HepG2 (cell line): ENCODE measurements around the gene BTBD1. TPM values are rescaled to one million over a fixed set of nuclear protein-coding genes. Genes with fewer than 3 reads are reported as not detected.

Experiments used
- ATAC-seq: fragments of 200-7000 bp; cut with Tn5 transposase; 3 replicates; pipeline ENCODE4 v1.9.1; 2020; ENCODE audit warnings: mild to moderate bottlenecking, moderate library complexity
- BruUV-seq: library from RNA; stranded (reverse); fragments of 400-500 nt; replicated peaks from 2 replicates; lab custom pipeline; 2021; lab: Mats Ljungman, UMichigan
- CTCF ChIA-PET: fragments of 300-600 bp; formaldehyde crosslinking; extraction: SDS; loops from one replicate; lab custom pipeline; 2021; ENCODE audit warnings: low total read pairs, inconsistent platforms, low intra/inter-chr PET ratio; lab: Yijun Ruan, JAX
- POLR2A ChIA-PET: fragments of 350-600 bp; sonication (Branson Sonifier 250); formaldehyde crosslinking; loops from one replicate; lab custom pipeline; 2020; ENCODE audit warnings: antibody characterized with exemption, inconsistent platforms; lab: Yijun Ruan, JAX
- DNase-seq: peaks from one replicate; pipeline ENCODE4 v3.0.0-alpha.2; 2015; ENCODE audit warnings: low spot score
- FAIRE-seq: peaks from 3 replicates; lab custom pipeline; 2011; peaks lifted over from hg19 to GRCh38; lab: Jason Lieb, UNC
- H2AFZ ChIP-seq: one replicate; pipeline ENCODE4 v1.6.1; 2011; ENCODE audit warnings: low read length, inconsistent platforms
- H3K27ac ChIP-seq: fragments of 300-600 bp; 3 replicates; pipeline ENCODE4 v1.8.0; 2011; ENCODE audit warnings: mixed run types, mild to moderate bottlenecking, mixed read lengths, low read length, inconsistent platforms; ENCODE audit not compliant: insufficient read depth; ENCODE audit errors: extremely low read length
- H3K27me3 ChIP-seq, 2 experiments: fragments of 200-600 bp in 1 of 2; 2 replicates in 1 of 2; 3 replicates in 1 of 2; pipeline versions ENCODE4 v1.6.0 to v1.8.0; 2011; ENCODE audit warnings: low read length in 2 of 2, mild to moderate bottlenecking in 2 of 2, moderate library complexity in 2 of 2, inconsistent platforms in 1 of 2; ENCODE audit not compliant: insufficient read depth in 2 of 2, control insufficient read depth in 1 of 2
- H3K36me3 ChIP-seq, 2 experiments: fragments of 200-600 bp in 1 of 2; replicated peaks in 1 of 2; 2 replicates in 1 of 2; 3 replicates in 1 of 2; pipeline versions ENCODE4 v1.5.1 to v1.8.0; 2011; ENCODE audit warnings: low read length in 2 of 2, inconsistent platforms in 1 of 2; ENCODE audit not compliant: insufficient read depth in 2 of 2, control insufficient read depth in 1 of 2
- H3K4me1 ChIP-seq: 2 replicates; pipeline ENCODE4 v1.5.1; 2012; ENCODE audit warnings: low read length, inconsistent platforms; ENCODE audit not compliant: insufficient read depth
- H3K4me2 ChIP-seq: 2 replicates; pipeline ENCODE4 v1.6.0; 2011; ENCODE audit warnings: low read depth, low read length, inconsistent platforms
- H3K4me3 ChIP-seq, 3 experiments: fragments of 200-600 bp in 1 of 3; sonication (generic), shearing (Covaris generic) in 1 of 3; replicated peaks in 1 of 3; 2 replicates each; pipeline ENCODE4 v1.5.1; 2011 to 2016; ENCODE audit warnings: low read length in 3 of 3, inconsistent platforms in 2 of 3, low read depth in 2 of 3, mild to moderate bottlenecking in 2 of 3, control low read depth in 1 of 3, mixed read lengths in 1 of 3; ENCODE audit not compliant: insufficient read depth in 1 of 3
- H3K79me2 ChIP-seq: one replicate; pipeline ENCODE4 v1.6.1; 2011; ENCODE audit warnings: low read length, inconsistent platforms; ENCODE audit not compliant: insufficient read depth
- H3K9ac ChIP-seq: 2 replicates; pipeline ENCODE4 v1.6.0; 2011; ENCODE audit warnings: mild to moderate bottlenecking, low read depth, low read length, inconsistent platforms; ENCODE audit not compliant: insufficient read depth
- H3K9me3 ChIP-seq: 2 replicates; pipeline ENCODE4 v1.5.1; 2012; ENCODE audit warnings: mild to moderate bottlenecking, low read length
- H4K20me1 ChIP-seq: 2 replicates; pipeline ENCODE4 v1.6.0; 2011; ENCODE audit warnings: inconsistent platforms, mild to moderate bottlenecking, low read length, moderate library complexity; ENCODE audit not compliant: insufficient read depth
- SAP130 ChIP-seq: IDR thresholded peaks from 2 replicates; pipeline ENCODE4 v1.6.1; 2016; ENCODE audit warnings: low read depth
- WGBS: methylation state at CpG from one replicate; pipeline ENCODE4 v1.1.6; 2017; ENCODE audit warnings: low lambda C conversion rate; 5-methylcytosine and 5-hydroxymethylcytosine counted together
- in situ Hi-C: cut with HindIII; loops from 2 replicates; pipeline ENCODE4 v1.10.0; 2017; ENCODE audit warnings: low pct_unique_long_range_greater_than_20kb; ENCODE audit not compliant: extremely low pct_ligation_motif_present
- intact Hi-C: fragments of 100-400 bp; cut with micrococcal nuclease; formaldehyde crosslinking; loops from one replicate; pipeline ENCODE4 v1.10.0; 2022; ENCODE audit not compliant: unreplicated experiment
- polyA plus RNA-seq, 8 experiments: library from polyadenylated mRNA; depleted of rRNA in 3 of 8; stranded (reverse) in 7 of 8; unstranded in 1 of 8; fragments of >200 nt; fragmentation: Illumina TruSeq in 4 of 8; extraction: Trizol in 4 of 8; gene quantifications; 2 replicates each; pipeline versions ENCODE4 v1.2.1 to v1.2.3, GENCODE V29; 2011 to 2016; ENCODE audit warnings: low read depth in 4 of 8, missing spikeins in 1 of 8, mixed read lengths in 1 of 8; ENCODE audit not compliant: insufficient read depth in 1 of 8
- total RNA-seq, 5 experiments: library from RNA; depleted of rRNA; stranded (reverse); fragments of >200 nt; fragmentation: Illumina TruSeq; extraction: Trizol; gene quantifications; 2 replicates each; pipeline ENCODE4 v1.2.3, GENCODE V29; 2016; ENCODE audit warnings: low read depth in 1 of 5
- TF ChIP-seq, protein P1 (sequence below): sonication (generic); formaldehyde crosslinking; IDR thresholded peaks from 2 replicates; pipeline ENCODE4 v1.9.0; 2021; ENCODE audit warnings: missing genetic modification reagents, mild to moderate bottlenecking, borderline replicate concordance

The BTBD1 gene
- total and polyA plus RNA-seq, 2 of the 13 experiments (the other 11 are each of a cell fraction or from before 2014, with no cell fraction given): 32.1 to 53.9 TPM

DNA sequence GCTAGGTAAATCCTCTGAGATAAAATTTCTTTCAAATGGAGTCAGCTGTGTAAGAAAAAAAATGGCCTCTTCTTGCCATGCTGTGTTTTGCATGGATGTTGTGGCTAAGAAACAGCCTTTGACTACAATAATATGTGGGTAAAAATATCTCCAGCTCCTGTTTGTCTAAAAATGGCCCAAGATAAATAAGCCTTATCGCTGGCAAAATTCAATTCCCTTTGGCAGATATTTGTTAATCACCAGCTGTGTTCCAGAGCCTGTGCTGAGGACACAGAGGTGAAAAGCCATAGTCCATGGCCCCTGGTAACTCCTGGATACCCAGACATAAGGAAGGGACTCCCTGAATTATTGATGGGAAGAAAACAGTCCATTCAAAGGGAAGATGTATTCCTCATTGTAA, 96.4 kb downstream of the BTBD1 start:
- Histone ChIP-seq H3K36me3 (no peaks in the 10 kb centered on the region), H3K79me2 (no peaks in the 10 kb centered on the region)
- TF ChIP-seq SAP130 (CRISPR knock-in tag): no peak
- TF ChIP-seq, all 625 proteins: peak for 0
- 0% methylated on average over 1 of the region's 1 CpG for WGBS
- Histone ChIP-seq H3K9ac (no peak overlapping the region), H2AFZ (no peak overlapping the region), H3K4me1 (peaks cover 15% of the 10 kb centered on the region), H4K20me1 (no peaks in the 10 kb centered on the region), H3K27me3 (no peaks in the 10 kb centered on the region), H3K9me3 (no peaks in the 10 kb centered on the region), H3K4me2 (no peak overlapping the region), H3K4me3 (no peak overlapping the region), H3K27ac (no peak overlapping the region)
- DNase-seq (no peak), FAIRE-seq (no peak), ATAC-seq (no peak)
- in situ Hi-C loops (no loop called here), intact Hi-C loops (no loop called here)
- CTCF ChIA-PET: no interaction called here
- BruUV-seq: no TSS peak
- POLR2A ChIA-PET: no interaction called here

DNA sequence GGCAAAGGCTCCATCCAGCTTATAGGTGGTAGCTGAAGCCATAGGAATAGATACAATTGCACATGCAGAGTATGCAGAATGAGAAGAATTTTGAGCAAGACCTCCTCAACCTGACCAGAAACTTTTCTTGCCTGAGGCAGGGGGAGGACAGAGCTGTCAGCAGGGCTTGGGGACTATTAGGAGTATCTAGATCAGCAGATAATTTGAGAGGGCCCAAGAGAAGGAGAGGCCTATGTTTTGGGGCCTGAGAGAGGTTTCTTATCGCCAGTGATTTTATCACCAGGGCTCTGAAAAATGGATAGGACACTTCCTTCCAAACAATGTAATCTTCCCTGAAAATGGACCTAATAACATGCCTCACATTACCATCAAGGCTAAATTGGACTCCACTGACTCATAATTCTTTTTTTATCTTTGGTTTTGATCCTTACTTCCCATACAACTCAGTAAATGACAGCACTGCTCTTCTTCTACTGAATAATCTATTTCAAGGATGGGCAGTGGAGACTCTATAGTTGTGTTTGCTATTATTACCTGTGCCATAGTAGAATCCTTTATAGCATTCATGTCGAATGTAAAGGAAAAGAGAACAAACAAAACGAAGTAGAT, 96.9 kb downstream of the BTBD1 start:
- TF ChIP-seq, protein P1, sequence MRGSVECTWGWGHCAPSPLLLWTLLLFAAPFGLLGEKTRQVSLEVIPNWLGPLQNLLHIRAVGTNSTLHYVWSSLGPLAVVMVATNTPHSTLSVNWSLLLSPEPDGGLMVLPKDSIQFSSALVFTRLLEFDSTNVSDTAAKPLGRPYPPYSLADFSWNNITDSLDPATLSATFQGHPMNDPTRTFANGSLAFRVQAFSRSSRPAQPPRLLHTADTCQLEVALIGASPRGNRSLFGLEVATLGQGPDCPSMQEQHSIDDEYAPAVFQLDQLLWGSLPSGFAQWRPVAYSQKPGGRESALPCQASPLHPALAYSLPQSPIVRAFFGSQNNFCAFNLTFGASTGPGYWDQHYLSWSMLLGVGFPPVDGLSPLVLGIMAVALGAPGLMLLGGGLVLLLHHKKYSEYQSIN (CRISPR knock-in tag): no peak
- TF ChIP-seq, all 625 proteins: peak for 0
- Histone ChIP-seq H3K27ac (no peak overlapping the region), H3K79me2 (no peaks in the 10 kb centered on the region), H3K9ac (no peak overlapping the region), H3K27me3 (no peaks in the 10 kb centered on the region), H3K4me3 (no peak overlapping the region), H2AFZ (no peak overlapping the region), H3K4me2 (no peak overlapping the region), H3K9me3 (no peaks in the 10 kb centered on the region), H3K4me1 (peaks cover 15% of the 10 kb centered on the region), H4K20me1 (no peaks in the 10 kb centered on the region), H3K36me3 (no peaks in the 10 kb centered on the region)
- in situ Hi-C loops: no loop called here
- FAIRE-seq: no peak
- no TSS peak for BruUV-seq
- CTCF ChIA-PET: no interaction called here
- intact Hi-C loops: no loop called here
- POLR2A ChIA-PET: no interaction called here
- WGBS: 23% methylated on average over 3 of the region's 3 CpGs
- no peak for ATAC-seq
- no peak for DNase-seq
